Activated T-helper 2 cell treated with anti-CD3 and anti-CD28 coated beads, Interferon-gamma antibody, Interleukin-2, Interleukin-4, amounts not matched to agents 10 μg/mL and 5 μg/mL and 100 μg/mL, durations not matched to agents 14 hours and 24 hours and 36 hours (primary cell): ENCODE data around the gene ACLY. TPM values are rescaled to one million over a fixed set of nuclear protein-coding genes. Genes with fewer than 3 reads are reported as not detected.

Experiments used
- DNase-seq: peaks from one replicate; pipeline ENCODE4 v3.0.0; 2021; ENCODE audit warnings: low spot score
- H3K27ac Mint-ChIP-seq: one replicate; pipeline ENCODE4 v1.8.0; 2021; ENCODE audit warnings: mixed read lengths
- H3K27me3 Mint-ChIP-seq: one replicate; pipeline ENCODE4 v1.8.0; 2021; ENCODE audit warnings: low read depth, mixed read lengths
- H3K36me3 Mint-ChIP-seq: one replicate; pipeline ENCODE4 v1.8.0; 2021; ENCODE audit warnings: low read depth, mixed read lengths
- H3K4me1 Mint-ChIP-seq: one replicate; pipeline ENCODE4 v1.8.0; 2021; ENCODE audit warnings: low read depth, mixed read lengths
- H3K4me3 Mint-ChIP-seq: one replicate; pipeline ENCODE4 v1.8.0; 2021; ENCODE audit warnings: low read depth, mild to moderate bottlenecking, moderate library complexity, mixed read lengths
- H3K9me3 Mint-ChIP-seq: one replicate; pipeline ENCODE4 v1.8.0; 2021; ENCODE audit warnings: mixed read lengths
- intact Hi-C: fragments of 100-400 bp; cut with micrococcal nuclease; formaldehyde crosslinking; loops from one replicate; pipeline ENCODE4 v1.15.1; 2023
- total RNA-seq: library from RNA; stranded (reverse); gene quantifications from 2 replicates; pipeline ENCODE4 v1.2.3, GENCODE V29; 2022

ACLY gene
- total RNA-seq, 1 donor from 2014 or later: 223 TPM

DNA sequence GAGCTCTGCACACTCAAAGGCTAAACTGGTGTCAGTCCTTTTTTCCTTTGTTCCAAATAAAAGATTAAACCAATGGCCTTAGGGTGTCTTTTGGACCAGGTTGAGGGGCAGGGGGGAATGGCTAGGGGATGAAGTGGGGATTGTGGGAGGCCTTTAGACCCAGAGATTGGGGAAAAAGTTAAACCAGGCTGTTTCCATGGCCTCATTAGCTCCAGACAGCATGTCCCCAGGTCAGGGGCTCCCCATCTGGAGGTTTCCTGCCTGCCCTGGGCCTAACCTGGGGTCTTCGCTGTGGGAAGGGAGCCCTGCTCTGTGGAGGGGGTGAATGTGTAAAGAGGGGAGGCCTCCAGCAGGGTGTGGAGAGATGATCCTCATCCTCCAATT, 95.6 kb downstream of the ACLY start:
- DNase-seq: no peak
- intact Hi-C loops: no loop called here
- Mint-ChIP-seq H3K27ac (no peak overlapping the region), H3K4me3 (no peak overlapping the region), H3K36me3 (peaks cover 15% of the 10 kb centered on the region), H3K4me1 (no peaks in the 10 kb centered on the region), H3K9me3 (no peaks in the 10 kb centered on the region), H3K27me3 (no peaks in the 10 kb centered on the region)

DNA sequence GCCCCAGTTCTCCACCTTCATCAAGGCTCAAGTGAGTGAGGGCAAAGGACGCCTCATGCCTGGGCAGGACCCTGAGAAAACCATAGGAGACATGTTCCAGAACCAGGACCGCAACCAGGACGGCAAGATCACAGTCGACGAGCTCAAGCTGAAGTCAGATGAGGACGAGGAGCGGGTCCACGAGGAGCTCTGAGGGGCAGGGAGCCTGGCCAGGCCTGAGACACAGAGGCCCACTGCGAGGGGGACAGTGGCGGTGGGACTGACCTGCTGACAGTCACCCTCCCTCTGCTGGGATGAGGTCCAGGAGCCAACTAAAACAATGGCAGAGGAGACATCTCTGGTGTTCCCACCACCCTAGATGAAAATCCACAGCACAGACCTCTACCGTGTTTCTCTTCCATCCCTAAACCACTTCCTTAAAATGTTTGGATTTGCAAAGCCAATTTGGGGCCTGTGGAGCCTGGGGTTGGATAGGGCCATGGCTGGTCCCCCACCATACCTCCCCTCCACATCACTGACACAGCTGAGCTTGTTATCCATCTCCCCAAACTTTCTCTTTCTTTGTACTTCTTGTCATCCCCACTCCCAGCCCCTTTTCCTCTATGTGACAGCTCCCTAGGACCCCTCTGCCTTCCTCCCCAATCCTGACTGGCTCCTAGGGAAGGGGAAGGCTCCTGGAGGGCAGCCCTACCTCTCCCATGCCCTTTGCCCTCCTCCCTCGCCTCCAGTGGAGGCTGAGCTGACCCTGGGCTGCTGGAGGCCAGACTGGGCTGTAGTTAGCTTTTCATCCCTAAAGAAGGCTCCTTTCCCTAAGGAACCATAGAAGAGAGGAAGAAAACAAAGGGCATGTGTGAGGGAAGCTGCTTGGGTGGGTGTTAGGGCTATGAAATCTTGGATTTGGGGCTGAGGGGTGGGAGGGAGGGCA, 96.3 kb downstream of the ACLY start:
- H3K27ac Mint-ChIP-seq: no peak overlapping the region
- DNase-seq: no peak

DNA sequence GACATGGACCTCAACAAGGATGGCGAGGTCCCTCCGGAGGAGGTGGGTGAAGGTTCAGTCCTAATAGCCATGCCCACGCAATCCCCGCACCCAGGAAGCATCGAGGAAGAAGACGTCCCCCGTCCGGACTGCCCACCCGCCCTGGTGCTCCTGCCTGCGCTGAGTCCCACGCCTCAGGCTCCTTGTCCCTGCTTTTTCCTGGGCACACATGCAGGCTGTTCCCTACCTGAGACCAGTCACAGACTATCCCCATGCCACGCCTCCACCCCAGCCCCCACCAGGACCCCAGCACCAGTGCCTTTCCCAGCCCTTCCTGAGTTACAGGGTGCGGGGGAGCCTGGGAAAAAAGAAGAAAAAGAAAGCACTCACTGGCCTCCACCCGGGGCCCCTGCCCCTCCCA, 97.0 kb downstream of the ACLY start:
- intact Hi-C loops: no loop called here
- Mint-ChIP-seq H3K9me3 (no peaks in the 10 kb centered on the region), H3K4me3 (no peak overlapping the region), H3K4me1 (no peaks in the 10 kb centered on the region), H3K36me3 (peaks cover 10% of the 10 kb centered on the region), H3K27me3 (no peaks in the 10 kb centered on the region), H3K27ac (no peak overlapping the region)
- no peak for DNase-seq

More for the DNA sequence above, 96.3 kb downstream of the ACLY start:
- Mint-ChIP-seq H3K4me1 (no peaks in the 10 kb centered on the region), H3K27me3 (no peaks in the 10 kb centered on the region), H3K4me3 (no peak overlapping the region), H3K36me3 (peaks cover 10% of the 10 kb centered on the region), H3K9me3 (no peaks in the 10 kb centered on the region)
- intact Hi-C loops: no loop called here

DNA sequence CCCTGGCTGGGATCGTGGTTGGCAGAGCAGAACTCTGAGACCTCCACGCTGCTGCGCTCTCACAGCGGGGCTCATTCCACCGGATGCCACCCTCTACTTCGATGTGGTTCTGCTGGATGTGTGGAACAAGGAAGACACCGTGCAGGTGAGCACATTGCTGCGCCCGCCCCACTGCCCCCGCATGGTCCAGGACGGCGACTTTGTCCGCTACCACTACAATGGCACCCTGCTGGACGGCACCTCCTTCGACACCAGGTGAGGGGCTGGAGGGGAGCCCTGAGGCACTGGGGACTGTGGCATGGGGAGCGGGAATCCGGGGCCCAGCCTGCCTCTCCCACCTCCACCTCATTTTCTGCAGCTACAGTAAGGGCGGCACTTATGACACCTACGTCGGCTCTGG, 100.7 kb downstream of the ACLY start:
- Mint-ChIP-seq H3K9me3 (no peaks in the 10 kb centered on the region), H3K36me3 (no peaks in the 10 kb centered on the region), H3K4me3 (no peak overlapping the region), H3K27ac (no peak overlapping the region), H3K27me3 (peaks cover 5% of the 10 kb centered on the region), H3K4me1 (no peaks in the 10 kb centered on the region)
- intact Hi-C loops: no loop called here
- no peak for DNase-seq

Other genes with a start within 250 kb of the ACLY start
- 779 and 785 TPM in 2 replicates for gene EIF1, start 230.1 kb downstream of the ACLY start, total RNA-seq
- gene GAST, start 206.6 kb downstream of the ACLY start, total RNA-seq: not detected in 2 replicates
- gene HAP1, start 184.3 kb downstream of the ACLY start, total RNA-seq: 0.11 and 0.23 TPM in 2 replicates
- 0.78 and 1.3 TPM in 2 replicates for gene JUP, start 132.2 kb downstream of the ACLY start, total RNA-seq
- gene P3H4, start 107.0 kb downstream of the ACLY start, total RNA-seq: 7.8 and 8.6 TPM in 2 replicates
- 1.3 and 1.4 TPM in 2 replicates for gene FKBP10, start 105.9 kb downstream of the ACLY start, total RNA-seq
- gene NT5C3B, start 82.7 kb downstream of the ACLY start, total RNA-seq: 59.9 and 62.0 TPM in 2 replicates
- gene KLHL10, start 81.1 kb downstream of the ACLY start, total RNA-seq: 0.16 and 0.23 TPM in 2 replicates
- 44.3 and 46.0 TPM in 2 replicates for gene KLHL11, start 53.5 kb downstream of the ACLY start, total RNA-seq
- gene ODAD4, start 11.7 kb upstream of the ACLY start, total RNA-seq: 0.50 and 0.85 TPM in 2 replicates
- 71.8 and 77.3 TPM in 2 replicates for gene CNP, start 47.8 kb upstream of the ACLY start, total RNA-seq
- gene DNAJC7, start 98.5 kb upstream of the ACLY start, total RNA-seq: 103 and 115 TPM in 2 replicates
- gene NKIRAS2, start 101.1 kb upstream of the ACLY start, total RNA-seq: 25.8 and 28.2 TPM in 2 replicates
- gene C17orf113, start 131.7 kb upstream of the ACLY start, total RNA-seq: 0.05 and 0.21 TPM in 2 replicates
- 0.16 and 0.28 TPM in 2 replicates for gene ZNF385C, start 179.5 kb upstream of the ACLY start, total RNA-seq
- 15.3 and 20.3 TPM in 2 replicates for gene DHX58, start 193.8 kb upstream of the ACLY start, total RNA-seq
- gene KAT2A, start 202.4 kb upstream of the ACLY start, total RNA-seq: 59.6 and 60.0 TPM in 2 replicates
- gene HSPB9, start 203.9 kb upstream of the ACLY start, total RNA-seq: not detected in 2 replicates
- gene RAB5C, start 236.0 kb upstream of the ACLY start, total RNA-seq: 63.9 and 67.9 TPM in 2 replicates